Measurements from ENCODE around the gene PNRC2.
"Not testable (repeated sequence)": the region's sequence is repeated elsewhere in the genome, so short reads cannot be mapped to it uniquely, and the experiment has no call there.

Gene PNRC2

DNA sequence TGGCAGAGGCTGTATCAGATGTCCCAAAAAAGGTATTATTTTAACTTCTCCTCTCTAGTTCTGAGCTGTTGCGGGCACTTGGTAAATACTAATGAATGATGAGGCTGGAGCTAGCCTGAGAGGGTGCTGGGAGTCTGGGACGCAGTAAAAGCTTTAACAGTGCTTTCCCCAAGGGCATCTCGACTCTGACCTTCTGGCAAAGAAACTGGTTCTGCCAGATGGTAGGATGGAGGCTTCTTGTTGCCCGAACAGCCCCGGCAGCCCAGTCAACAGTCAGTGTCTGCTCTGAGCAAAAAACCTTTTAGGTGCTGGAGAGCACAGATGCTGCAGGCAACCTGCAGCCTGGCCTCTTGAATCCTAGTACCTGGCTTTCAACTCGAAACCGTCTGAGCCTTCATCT lies 2.5 kb upstream of the PNRC2 start:
- DNase-seq, result no peak

DNA sequence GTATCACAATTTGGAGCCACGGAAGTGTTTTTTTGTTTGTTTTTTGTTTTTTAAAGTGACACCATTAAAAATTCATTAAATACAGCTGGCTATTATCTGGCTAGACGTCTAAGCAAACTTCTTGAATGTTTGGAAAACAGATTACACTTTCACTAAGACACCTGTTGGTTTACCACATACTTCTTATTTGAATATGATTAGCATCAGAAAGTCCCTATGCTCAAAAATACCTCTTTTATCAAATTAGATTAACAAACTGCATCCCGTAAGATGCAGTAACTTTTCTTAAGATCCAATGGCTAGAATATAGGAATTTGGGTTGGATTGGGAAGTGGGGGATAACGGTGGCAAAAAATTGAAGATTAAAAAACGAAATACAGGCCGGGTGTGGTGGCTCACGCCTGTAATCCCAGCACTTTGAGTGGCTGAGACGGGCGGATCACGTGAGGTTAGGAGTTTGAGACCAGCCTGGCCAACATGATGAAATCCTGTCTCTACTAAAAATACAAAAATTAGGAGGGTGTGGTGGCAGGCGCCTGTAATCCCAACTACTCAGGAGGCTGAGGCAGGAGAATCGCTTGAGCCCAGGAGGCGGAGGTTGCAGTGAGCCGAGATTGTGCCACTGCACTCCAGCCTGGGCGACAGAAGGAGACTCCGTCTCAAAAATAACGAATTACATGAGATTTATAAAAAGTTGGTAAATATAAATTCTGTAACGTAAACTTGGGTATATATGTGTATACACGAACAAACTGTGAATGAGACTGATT lies 1.4 kb upstream of the PNRC2 start:
- DNase-seq, result not testable (repeated sequence)

DNA sequence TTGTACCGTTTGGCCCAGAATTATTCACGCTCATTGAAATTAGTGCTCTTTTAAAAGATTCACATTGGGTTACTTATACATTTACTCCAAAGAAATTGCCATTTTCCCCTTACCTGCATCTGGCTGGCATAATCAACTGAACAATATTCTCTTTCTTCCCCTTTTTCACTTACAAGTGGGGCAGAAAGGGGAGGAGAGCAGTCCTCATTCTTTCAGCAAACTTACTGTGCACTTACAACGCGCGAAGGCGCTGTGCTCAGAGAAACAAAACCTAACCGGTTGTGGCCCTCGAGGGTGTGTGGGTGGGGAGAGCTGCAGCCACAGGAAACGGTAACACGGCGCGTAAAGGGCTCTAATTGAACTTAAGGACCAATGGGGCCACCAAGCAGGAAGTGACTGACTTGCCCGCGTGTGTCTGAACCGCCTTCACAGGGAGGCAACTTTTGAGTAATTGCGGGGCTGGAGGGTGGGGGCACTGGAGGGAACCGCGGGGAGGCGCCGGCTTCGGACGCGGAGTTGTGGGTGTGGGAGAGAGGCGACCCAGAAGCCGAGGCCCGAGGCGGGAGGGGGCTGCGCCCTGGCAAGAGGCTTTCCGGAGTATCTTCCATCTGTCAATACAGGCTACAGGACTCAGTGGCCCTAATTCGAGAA lies 693 bp upstream of the PNRC2 start:
- DNase-seq, result peak; percentile 83

DNA sequence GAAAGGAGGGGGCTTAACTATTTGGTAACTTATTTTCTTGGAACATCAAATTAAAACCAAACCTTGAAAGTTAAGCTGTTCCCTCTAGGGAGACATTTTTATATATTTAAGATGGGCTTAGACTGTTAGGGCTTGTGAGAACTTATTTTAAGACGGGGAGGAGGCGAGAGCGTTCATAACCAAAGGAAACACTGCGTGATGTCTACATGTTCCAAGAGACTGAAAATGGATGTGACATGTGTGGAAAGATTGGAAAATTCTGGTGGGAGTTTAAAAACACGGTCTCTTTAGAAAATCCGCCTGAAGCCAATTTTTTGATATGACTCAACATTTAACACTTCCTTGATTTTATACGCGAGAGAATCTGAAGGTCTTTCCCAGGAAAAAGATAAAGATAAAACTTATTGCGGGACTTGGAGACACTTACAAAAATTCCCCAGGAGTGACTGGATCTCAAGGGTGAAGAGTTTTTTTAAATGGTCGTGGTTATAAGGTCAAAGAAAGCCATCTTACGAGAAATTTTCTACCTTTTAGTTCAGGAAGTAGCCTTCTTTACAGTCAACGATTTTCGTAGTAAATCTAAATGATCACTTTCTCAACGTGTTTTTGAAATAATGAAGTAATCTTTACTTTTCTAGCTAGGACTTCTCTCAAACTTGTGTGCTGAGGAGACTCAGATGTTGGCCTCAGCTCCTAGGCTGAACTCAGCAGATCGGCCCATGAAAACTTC lies 828 bp downstream of the PNRC2 start:
- DNase-seq, result no peak

DNA sequence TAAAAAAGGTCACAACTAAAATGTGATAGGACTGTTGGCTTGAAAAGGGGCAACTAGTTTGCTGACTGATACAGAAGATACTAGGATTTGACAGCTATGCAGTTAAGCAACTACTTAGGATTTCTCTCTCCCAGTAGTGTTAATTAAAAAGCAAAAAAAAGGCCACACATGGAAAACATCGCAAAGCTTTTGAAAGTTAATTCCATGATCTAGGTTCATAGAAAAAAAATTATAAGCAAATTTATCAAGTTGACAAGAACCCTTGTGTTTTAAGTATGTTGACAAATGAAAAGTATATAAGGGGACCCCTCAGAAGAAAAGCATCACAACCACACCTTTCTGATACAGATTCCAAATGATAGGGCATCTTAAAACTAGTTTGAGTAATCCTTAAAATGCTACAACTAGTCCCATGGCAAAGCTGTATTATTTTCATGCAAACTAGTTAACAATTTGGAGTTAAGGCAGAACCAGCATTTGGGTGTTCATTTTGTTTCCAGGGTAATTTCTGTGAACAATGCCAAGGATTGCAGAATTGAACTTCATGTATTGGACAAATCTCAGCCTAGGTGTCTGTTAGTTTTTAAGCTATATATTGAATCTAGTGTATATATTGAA lies 4.1 kb downstream of the PNRC2 start:
- no peak for DNase-seq

DNA sequence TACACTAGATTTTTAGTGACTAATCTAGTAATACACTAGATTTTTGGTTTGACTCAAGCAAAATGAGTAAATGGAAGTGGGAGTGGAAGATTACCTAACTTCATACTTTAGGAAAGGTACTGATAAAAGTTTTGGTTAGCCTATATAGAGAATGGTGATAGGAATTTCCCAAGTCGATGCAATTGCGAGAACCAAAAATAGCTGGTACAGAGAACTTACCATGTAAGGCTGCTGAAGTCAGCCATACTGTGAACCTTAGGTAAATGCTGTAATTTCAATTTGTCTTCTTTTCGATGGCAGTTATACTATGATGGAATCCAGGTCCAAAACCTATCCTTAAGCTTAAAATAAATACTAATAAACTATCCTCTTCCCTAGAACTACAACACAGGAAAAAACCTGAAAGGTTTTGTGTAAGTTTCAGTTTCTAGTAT lies 4.6 kb downstream of the PNRC2 start:
- no peak for DNase-seq

DNA sequence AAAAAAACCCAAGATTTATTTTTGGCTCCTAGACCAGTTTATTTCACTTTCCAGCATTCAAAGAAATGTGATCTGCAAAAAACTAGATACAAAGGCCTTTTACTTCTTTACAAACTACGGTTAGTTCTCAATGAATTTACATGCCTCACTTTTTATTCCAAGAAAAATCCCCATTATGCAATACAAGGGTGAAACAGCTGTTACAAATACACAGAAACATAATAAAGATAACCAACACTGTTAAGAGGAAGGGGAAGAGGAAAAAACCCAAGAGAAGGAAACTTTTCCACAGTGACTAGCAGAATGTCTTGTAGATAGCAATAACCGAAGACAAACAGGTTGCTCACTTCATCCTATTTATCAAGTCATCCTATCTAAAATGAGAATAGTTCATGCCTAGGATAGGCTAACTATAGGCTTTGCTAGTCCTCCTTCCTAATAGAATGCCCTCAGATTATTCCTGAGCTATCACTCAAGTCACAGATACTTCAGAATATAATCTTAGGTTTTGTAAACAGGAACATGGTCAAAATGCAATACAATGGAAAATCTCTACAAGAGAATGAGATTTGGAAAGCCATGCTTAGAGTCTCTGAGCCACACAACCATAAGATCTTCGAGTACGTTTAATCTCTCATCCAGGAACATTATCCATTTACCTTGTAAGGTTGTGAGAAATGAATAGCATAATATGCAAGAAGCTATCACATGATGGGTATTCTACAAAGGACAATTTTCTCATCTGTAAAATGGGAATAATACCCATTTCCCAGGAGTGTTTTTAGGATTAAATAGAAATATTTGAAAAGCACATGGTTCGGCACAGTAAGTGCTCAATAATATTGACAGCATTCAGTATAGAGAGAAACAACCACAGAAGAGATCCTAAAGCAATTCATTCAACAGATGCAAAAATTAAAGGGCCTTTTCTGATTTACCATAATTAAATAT lies 5.4 kb downstream of the PNRC2 start:
- DNase-seq, result no peak

DNA sequence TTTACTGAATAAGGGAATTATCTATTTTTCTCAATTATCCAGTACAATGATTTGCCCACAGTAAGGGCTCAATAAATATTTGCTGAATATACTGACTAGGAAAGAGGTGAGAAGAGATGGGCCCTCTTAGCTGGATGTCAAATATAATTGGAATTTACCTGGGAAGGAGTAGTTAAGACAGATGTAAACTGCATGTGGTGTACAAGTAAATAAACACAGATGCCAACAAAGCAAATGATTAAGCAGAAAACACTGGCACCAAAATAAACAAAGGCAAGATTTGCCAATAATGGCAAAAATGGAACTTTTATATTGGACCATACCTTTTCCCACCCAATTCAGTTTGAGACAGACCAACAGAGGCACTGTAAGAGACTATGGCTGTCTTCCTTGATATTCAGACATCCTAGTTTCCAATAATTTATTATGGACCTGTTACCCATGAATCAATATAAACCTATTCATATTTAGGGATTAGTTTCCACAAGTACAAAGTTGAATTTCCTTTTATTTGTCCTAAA lies 7.4 kb downstream of the PNRC2 start:
- no peak for DNase-seq

DNA sequence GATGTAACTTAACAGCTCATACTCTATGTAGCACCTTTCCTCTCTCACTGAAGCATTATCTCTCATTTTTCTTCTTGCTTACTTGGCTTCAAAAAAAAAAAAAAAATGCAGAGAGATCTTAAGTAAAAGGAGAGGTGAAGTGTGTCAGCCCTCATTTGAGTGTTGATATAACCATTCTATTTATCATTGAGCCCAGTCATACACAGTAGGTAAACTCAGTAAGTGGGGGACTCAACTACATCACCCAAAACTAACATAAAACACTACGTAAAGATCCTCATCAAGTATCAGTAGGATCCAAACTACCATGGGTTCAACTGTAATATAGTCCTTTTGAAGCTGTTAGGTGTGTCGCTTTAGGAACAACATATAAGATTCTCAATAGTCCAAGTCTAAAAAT lies 8.2 kb downstream of the PNRC2 start:
- no peak for DNase-seq

DNA sequence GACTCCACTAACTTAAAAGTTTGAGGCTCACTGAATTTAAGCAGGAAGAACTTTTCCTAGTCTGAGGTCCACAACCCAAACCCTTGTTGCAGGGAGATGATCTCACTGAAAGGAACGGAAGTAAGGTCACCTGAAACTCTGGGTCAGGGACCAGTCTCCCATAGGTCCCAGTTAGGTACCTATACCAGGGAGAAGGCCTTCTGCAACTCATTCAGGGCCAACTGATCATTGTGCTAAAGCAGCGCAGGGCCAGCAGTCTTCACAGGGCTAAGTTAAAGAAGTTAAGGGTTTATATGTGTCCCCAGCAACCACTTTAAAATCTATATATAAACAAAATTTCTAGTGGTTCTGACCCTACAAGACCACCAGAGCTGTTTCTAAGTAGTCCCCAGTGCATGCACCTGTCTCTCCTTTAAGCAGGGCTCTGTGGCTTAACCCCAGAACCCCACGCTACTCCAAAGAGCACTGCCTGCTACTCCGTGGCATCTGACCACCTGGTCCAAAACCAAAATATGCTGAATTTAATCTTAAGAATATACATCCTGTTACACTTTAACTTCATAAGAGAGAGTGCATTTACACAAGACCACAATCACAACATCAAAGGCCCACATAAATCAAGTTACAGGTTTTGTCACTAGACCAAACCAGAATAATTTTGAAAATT lies 17.7 kb downstream of the PNRC2 start:
- no peak for DNase-seq

DNA sequence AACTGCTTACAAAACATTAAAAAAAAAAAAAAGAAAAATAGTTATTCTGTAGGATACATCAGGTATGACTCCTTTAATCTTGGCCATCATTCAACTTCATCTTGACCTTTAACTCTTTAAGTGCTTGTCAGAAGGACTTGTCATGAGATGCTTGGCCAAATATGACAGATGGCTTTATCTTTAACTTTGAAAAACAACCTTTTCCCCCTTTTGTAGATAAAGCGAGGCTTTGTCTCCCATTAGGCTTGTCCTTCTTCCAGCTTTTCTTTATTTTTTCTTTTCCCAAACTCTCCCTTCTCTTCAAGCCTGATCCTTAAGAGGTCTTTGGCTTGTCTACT lies 18.2 kb downstream of the PNRC2 start:
- DNase-seq, result no peak

DNA sequence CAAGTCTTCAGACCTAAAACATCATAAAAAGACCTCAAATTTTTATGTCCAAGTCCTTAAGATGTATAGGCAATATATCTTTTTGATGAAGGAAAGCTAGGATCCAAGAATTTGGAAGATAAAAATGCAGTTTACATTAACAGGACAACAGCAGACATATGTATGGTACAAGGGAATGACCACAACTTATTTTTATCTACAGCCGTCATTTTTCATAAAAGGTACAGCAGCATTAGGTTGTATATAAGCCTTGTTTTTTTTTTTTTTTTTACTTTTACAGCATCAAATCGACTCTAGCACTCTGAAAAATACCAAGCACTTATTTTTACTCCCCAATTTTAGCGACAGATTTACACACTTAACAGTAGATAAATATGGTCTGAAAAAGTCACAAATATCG lies 19.2 kb downstream of the PNRC2 start:
- DNase-seq, result no peak

DNA sequence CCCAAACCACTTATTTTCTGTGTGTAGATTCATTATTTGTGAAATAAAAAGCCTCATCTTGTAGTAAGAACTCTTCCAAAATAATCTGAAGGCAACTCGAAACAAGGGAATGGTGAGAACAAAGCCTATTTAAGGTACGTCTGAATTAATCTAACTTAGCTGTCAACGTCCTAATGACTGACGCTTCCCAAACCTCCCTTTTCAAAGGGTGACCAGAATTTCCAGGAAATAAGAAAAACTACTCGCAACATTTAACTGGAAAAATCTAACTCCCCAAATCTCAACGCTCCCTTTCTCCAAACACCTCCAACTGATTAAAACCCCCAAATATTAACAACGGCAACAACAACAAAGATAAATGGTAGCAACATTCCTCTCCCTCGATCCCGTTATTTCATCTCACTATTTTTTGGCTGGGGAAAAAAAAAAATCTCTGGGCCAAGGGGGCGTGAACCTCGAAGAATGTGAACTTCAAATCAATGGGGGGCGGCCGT lies 19.8 kb downstream of the PNRC2 start:
- DNase-seq, result no peak

DNA sequence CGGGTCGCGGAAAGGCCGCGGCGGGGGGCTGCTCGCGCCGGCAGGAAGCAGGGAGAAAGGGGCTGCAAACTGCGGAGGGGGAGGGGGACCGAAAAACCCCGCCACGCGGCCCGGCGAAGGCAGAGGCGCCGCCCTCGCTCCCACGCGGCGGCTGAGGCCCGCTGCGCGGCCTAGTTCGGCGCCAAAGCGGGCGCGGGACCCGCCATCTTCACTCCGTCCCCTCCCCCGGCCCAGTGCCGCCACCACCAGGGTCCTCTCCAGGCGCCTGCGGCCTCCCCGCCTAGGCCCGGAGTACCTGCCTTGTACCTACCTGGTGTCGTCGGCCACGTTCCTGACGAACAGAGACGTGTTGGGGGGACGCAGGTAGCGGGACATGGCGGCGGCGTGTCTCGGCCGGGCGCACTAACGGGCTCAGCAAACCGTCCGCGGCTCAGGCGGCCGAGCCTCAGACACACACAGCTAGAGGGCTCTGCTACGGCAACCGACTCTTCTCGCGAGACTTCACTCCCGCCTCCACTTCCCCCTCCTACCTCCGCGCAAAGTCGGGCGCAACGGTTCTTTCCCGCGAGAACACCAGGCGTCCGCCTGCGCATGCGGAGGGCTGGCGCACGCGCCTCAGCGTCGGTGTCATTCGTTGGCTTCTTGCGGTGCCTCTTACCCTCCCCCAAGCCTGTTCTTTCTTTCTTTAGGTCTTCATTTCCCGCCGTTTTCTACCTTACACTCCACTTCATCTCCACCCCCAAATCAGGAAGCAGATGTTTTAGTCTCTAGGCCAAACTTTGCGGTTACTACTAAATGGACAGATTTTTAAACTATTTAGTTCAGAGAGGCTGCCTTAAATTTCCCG lies 20.5 kb downstream of the PNRC2 start, which contains the start of gene SRSF10:
SRSF10 (minus strand) TSS at position 447 of the 847 bp plus-strand sequence; CDS start at position 375, 72 bp downstream.
- DNase-seq, result peak; percentile 97

DNA sequence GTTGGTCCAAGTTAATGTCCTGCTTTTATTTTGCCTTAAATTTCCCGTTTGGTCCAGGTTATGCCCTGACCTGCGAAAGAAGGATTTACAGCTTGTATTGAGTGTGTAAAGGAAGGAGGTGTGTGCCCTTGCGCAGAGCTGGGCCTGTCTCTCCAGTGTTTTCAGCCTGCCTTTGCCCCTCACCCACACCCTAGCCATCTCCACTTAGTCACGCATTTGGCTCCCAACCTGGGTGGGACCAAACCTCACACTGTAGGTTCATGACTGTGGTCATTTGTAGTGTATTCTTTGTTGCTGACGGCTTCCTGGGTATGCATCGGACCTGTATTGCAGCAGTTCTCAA lies 21.1 kb downstream of the PNRC2 start:
- DNase-seq, result peak; percentile 36

DNA sequence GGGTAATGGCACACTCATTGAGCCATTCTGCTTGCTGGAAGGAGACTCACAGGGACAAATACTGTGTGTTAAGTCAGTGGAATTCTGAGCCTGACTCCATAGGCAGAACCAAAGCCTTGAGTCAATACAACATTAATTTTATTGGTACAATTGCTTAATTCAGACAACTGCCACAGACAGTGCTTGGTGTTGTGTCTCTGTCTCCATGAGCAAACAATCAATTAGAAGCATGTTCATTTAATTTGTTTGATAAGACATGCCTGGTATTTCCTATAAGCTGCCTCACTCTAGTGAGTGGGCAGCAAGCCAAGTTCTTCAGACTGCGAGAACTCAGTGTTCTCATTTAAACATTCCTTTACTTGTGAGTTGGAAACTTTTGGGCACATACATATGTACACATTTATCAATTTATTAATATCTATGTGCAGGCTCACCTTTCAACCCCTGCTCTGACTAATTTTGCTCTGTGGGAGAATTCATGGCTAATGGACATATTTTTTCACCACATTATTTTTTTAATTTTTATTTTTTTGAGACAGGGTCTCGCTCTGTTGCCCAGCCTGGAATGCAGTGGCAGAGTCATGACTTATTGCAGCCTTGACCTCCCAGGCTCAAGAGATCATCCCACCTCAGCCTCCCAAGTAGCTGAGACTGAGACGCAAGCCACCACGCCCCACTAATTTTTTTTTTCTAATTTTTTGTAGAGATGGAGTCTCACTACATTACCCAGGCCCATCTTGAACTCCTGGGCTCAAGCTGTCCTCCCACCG lies 25.0 kb downstream of the PNRC2 start:
- no peak for DNase-seq

DNA sequence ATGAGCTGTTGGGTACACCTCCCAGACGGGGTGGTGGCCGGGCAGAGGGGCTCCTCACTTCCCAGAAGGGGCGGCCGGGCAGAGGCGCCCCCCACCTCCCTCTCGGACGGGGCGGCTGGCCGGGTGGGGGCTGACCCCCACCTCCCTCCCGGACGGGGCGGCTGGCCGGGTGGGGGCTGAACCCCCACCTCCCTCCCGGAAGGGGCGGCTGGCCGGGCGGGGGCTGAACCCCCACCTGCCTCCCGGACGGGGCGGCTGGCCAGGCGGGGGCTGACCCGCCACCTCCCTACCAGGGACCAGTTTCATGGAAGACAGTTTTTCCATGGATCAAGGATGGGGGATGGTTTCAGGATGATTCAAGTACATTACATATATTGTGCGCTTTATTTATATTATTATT lies 27.4 kb downstream of the PNRC2 start:
- DNase-seq, result not testable (repeated sequence)

DNA sequence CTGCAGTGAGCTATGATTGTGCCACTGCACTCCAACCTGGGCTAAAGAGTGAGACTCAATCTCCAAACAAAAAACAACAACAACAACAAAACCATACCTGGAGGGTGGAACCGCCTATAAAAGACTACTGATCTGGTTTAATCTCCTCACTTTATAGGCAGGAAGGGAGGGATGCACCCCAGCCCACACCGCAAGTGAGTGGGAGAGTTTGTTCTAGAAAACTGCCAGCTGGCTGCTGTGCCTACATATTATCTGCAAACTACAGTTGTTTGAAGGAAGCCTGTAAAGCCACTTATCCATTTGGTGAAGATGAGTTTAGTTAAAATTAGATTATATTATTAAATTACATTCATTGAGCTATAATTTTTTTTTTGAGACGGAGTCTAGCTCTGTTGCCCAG lies 29.6 kb downstream of the PNRC2 start:
- no peak for DNase-seq

DNA sequence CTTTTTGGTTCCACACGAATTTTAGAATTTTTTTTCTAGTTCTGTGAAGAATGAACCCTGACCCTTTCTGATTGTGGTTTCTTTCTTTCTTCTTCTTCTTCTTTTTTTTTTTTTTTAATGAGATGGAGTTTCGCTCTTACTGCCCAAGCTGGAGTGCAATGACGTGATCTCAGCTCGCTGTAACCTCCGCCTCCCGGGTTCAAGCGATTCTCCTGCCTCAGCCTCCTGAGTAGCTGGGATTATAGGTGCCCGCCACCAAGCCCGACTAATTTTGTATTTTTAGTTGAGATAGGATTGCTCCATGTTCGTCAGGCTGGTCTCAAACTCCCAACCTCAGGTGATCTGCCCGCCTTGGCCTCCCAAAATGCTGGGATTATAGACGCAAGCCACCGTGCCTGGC lies 32.4 kb downstream of the PNRC2 start:
- DNase-seq, result not testable (repeated sequence)

DNA sequence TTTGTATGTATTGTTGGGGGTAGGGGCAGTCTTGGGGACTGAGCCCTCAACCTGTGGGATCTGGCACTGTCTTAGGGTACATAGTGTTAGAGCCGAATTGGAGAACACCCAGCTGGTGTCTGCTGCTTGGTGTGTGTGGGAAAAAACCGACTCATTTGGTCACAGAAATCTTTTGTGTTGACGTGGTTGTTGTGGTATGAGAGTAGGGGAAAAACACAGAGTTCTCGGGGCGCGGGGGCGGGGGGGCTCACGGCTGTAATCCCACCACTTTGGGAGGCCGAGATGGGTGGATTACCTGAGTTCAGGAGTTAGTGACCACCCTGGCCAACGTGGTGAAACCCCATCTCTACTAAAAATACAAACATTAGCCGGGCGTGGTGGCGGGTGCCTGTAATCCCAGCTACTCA lies 35.8 kb downstream of the PNRC2 start:
- DNase-seq, result no peak

All from activated CD8-positive, alpha-beta memory T cell treated with anti-CD3 and anti-CD28 coated beads, Interleukin-2, amount 50 U/mL, for 4 hours (primary cell).